GM21390 (cell line): ENCODE data around the gene ARID4B.
"Not testable (repeated sequence)": the region's sequence is repeated elsewhere in the genome, so short reads cannot be mapped to it uniquely, and the experiment has no call there.

Experiments used
- ATAC-seq: cut with Tn5 transposase; IDR thresholded peaks from one replicate; pipeline ENCODE4 v1.9.1; 2021; ENCODE audit not compliant: unreplicated experiment

Gene ARID4B

GRCh38 chr1:235299169-235299858, 28.7 kb downstream of the ARID4B start:
- ATAC-seq, result no peak

- ATAC-seq, result no peak
Observed at GRCh38 chr1:235298758-235299157, 29.2 kb downstream of the ARID4B start.

GRCh38 chr1:235297579-235297978, 30.4 kb downstream of the ARID4B start:
- no peak for ATAC-seq

GRCh38 chr1:235296729-235297128, 31.2 kb downstream of the ARID4B start:
- ATAC-seq, result no peak

- no peak for ATAC-seq
Observed at GRCh38 chr1:235295902-235296350, 32.1 kb downstream of the ARID4B start.

GRCh38 chr1:235293322-235293942, 34.5 kb downstream of the ARID4B start:
- ATAC-seq, result no peak

GRCh38 chr1:235292790-235293189, 35.2 kb downstream of the ARID4B start:
- ATAC-seq, result no peak

GRCh38 chr1:235291599-235292091, 36.3 kb downstream of the ARID4B start:
- ATAC-seq, result no peak

GRCh38 chr1:235290740-235291502, 37.1 kb downstream of the ARID4B start:
- no peak for ATAC-seq

GRCh38 chr1:235289859-235290739, 37.9 kb downstream of the ARID4B start:
- no peak for ATAC-seq

- no peak for ATAC-seq
Observed at GRCh38 chr1:235287208-235287882, 40.6 kb downstream of the ARID4B start.

GRCh38 chr1:235286667-235287066, 41.3 kb downstream of the ARID4B start:
- ATAC-seq, result no peak

GRCh38 chr1:235284231-235284769, 43.7 kb downstream of the ARID4B start:
- no peak for ATAC-seq

- not testable (repeated sequence) for ATAC-seq
Observed at GRCh38 chr1:235283636-235284035, 44.3 kb downstream of the ARID4B start.

- no peak for ATAC-seq
Observed at GRCh38 chr1:235280467-235280866, 47.5 kb downstream of the ARID4B start.

GRCh38 chr1:235279694-235280093, 48.3 kb downstream of the ARID4B start:
- no peak for ATAC-seq

- ATAC-seq, result no peak
Observed at GRCh38 chr1:235278915-235279292, 49.1 kb downstream of the ARID4B start.

GRCh38 chr1:235278233-235278914, 49.6 kb downstream of the ARID4B start:
- no peak for ATAC-seq

- no peak for ATAC-seq
Observed at GRCh38 chr1:235277709-235278108, 50.3 kb downstream of the ARID4B start.
